Endometrium (tissue), 2 donors: ENCODE results near the gene CYP26B1.
"Not testable (repeated sequence)": the region's sequence is repeated elsewhere in the genome, so short reads cannot be mapped to it uniquely, and the experiment has no call there.

Experiments
- FAIRE-seq: peaks from 2 replicates; lab custom pipeline; 2012; peaks lifted over from hg19 to GRCh38; lab: Jason Lieb, UNC
- donor health status: control.
- donor health status: control.

Gene CYP26B1

GRCh38 chr2:72109291-72109690 lies 38.4 kb downstream of the CYP26B1 start:
- FAIRE-seq: no peak

DNA sequence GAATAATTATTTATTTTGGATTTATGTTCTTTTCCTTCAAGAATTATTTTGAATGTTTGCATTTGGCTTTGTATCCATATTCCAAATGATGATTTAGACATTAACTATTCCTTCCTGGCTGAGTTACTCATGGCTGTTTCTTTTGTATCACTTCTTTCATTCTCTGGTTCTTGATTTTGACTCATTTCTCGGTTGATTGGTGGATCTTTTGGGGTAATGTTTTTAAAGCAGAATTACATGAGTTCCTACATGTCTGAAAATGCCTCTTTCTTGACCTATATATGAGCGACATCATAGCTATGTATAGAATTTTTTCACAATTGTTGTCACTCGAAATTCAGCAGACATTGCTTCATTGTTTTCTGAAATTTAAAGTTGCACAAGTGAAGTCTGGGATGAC lies 39.5 kb downstream of the CYP26B1 start:
- no peak for FAIRE-seq

- no peak for FAIRE-seq
Observed at GRCh38 chr2:72106978-72107377, 40.7 kb downstream of the CYP26B1 start.

- FAIRE-seq: no peak
Observed at GRCh38 chr2:72104821-72105588, 42.7 kb downstream of the CYP26B1 start.

- FAIRE-seq: no peak
Observed at GRCh38 chr2:72103690-72104089, 44.0 kb downstream of the CYP26B1 start.

GRCh38 chr2:72103161-72103560 lies 44.5 kb downstream of the CYP26B1 start:
- FAIRE-seq: no peak

GRCh38 chr2:72098935-72099334 lies 48.7 kb downstream of the CYP26B1 start:
- FAIRE-seq: no peak

GRCh38 chr2:72097276-72097675 lies 50.4 kb downstream of the CYP26B1 start:
- FAIRE-seq: no peak

GRCh38 chr2:72096181-72096580 lies 51.5 kb downstream of the CYP26B1 start:
- FAIRE-seq: no peak

GRCh38 chr2:72095364-72095763 lies 52.3 kb downstream of the CYP26B1 start:
- no peak for FAIRE-seq

DNA sequence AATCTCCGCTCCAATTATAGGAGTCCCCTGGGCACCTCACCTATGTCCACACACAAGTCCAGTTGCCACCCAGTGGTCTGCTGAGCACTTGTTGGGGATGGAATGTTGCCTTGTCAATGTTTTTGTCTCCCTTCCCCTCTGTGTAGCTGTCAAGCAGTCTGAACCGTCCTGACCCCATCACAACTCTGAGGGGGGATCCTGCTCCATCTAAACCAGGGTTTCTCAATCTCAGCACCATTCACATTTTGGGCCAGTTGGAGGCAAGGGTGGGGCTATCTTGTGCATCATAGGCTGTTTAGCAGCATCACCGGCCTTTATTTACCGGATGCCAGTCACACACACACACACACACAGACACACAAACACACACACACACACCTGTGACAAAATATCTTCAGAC lies 53.0 kb downstream of the CYP26B1 start:
- FAIRE-seq: no peak

GRCh38 chr2:72092111-72092510 lies 55.6 kb downstream of the CYP26B1 start:
- FAIRE-seq: no peak

GRCh38 chr2:72090781-72091482 lies 56.7 kb downstream of the CYP26B1 start:
- no peak for FAIRE-seq

DNA sequence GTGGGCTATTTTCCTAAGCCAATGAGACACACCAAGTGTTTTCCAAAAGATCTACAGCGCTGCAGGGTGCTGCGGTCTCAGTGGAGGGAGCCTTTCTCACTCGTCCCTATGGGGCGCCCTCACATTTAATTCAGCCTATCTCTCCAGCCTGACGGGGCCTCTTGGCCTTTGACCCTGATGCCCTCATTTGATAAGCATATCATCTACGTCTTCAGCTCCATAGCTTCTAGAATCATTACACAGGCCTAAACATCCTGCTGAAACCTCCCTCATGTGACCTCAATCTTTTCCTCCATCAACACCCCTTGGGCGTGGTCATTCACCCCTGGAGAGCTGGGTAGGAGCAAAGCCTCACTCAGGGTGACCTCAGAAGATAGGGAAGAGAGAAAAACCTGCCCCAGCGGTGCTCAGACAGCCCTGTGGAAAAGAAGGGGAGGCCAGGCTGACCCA lies 57.4 kb downstream of the CYP26B1 start:
- no peak for FAIRE-seq

- no peak for FAIRE-seq
Observed at GRCh38 chr2:72089537-72089936, 58.1 kb downstream of the CYP26B1 start.

GRCh38 chr2:72089028-72089427 lies 58.6 kb downstream of the CYP26B1 start:
- no peak for FAIRE-seq

DNA sequence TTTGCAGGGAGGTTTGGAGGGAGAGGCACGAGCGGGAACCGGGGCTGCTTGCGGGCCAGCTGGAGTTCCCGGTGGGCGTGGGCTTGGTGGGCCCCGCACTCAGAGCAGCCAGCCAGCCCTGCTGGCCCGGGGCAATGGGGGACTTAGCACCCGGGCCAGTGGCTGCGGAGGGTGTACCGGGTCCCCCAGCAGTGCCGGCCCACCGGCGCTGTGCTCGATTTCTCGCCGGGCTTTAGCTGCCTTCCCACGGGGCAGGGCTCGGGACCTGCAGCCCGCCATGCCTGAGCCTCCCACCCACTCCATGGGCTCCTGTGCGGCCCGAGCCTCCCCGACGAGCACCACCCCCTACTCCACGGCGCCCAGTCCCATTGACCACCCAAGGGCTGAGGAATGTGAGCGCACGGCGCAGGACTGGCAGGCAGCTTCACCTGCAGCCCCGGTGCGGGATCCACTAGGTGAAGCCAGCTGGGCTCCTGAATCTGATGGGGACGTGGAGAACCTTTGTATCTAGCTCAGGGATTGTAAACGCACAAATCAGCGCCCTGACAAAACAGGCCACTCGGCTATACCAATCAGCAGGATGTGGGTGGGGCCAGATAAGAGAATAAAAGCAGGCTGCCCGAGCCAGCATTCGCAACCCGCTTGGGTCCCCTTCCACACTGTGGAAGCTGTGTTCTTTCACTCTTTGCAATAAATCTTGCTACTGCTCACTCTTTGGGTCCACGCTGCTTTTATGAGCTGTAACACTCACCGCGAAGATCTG lies 60.6 kb downstream of the CYP26B1 start:
- not testable (repeated sequence) for FAIRE-seq

DNA sequence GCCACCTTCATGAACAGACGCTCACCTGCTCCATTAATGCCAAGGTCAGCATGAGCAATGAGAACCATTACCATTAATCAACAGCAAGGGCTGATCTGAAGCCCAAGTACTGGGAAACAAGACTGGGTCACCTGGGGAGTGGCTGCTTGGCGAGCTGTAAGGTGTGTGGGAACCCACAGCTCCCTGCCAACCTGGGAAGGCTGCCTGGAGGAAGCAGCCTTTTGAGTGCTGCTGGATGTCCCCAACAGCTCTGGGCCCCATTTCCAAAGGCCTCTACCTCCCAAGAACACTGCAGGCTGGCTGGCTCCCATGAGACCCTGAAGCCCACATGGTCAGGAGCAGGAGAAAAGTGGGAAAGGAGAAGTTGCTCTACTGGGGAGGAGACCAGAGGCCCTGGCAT lies 62.1 kb downstream of the CYP26B1 start:
- FAIRE-seq: no peak

DNA sequence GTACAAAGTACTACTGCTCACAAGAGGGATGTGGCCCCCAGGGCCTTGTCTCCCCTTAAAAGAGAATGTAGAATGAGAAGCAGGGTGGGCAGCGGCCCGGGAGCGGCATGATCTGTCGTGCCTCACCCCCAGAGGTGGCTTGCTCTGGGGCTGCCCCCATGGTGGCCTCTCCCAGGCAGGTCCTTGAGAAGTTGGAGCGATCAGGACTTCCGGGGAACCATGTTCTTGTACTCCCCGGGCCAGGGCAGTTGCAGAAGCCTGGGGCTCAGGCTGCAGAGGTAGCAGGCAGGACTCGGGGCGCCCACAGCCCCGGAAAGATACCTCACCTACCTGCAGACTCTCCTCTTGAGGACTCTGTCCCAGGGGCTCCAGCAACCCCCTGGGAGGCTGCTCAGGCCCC lies 62.6 kb downstream of the CYP26B1 start:
- FAIRE-seq: no peak

- no peak for FAIRE-seq
Observed at GRCh38 chr2:72084584-72084976, 63.1 kb downstream of the CYP26B1 start.

DNA sequence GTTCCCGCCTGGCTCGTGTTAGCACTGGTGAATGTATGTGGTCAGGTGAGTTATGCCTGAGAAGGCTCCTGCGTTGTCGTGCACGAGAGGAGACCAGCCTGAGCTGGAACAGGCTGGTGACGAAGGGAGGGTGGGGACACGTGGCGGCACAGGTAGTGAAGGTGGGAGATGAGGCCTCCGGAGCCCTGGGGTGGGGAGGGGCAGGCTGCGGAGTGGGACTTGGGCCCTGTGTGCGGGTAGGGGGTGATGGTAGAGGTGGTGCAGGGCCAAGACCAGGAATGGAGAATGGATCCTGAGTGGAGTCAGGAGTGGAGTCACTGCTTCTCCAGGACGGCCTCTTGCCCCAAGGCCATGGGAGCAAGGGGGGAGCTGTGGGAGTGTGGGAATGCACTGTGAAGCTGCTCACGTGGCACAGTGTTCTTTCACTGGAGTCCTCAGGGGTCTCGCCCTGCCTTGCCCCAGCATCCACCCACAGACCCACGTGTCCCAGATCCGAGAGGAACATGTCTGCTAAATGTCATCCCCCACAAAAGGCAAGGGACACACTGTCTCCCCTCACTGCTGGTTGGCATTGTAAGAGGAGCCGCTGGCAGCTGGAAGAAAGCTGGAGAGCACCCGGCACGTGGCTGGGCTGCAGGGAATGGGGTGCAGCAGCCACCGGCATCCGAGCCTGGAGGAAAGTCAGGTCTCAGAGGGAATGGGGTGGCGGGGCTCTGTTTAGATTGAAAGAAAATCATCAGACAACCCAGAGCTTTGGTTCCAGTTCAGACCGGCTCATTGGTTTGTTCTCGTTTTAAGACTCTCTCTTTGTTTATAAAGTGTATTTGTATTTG lies 63.7 kb downstream of the CYP26B1 start:
- no peak for FAIRE-seq

- FAIRE-seq: no peak
Observed at GRCh38 chr2:72082887-72083286, 64.8 kb downstream of the CYP26B1 start.
